ENCODE results near the gene IL12RB1. TPM values are rescaled to one million over a fixed set of nuclear protein-coding genes. Genes with fewer than 3 reads are reported as not detected.
"Not testable (repeated sequence)": the region's sequence is repeated elsewhere in the genome, so short reads cannot be mapped to it uniquely, and the experiment has no call there.

IL12RB1 gene
- total RNA-seq, 1 donor from 2014 or later = 0.72 TPM

DNA sequence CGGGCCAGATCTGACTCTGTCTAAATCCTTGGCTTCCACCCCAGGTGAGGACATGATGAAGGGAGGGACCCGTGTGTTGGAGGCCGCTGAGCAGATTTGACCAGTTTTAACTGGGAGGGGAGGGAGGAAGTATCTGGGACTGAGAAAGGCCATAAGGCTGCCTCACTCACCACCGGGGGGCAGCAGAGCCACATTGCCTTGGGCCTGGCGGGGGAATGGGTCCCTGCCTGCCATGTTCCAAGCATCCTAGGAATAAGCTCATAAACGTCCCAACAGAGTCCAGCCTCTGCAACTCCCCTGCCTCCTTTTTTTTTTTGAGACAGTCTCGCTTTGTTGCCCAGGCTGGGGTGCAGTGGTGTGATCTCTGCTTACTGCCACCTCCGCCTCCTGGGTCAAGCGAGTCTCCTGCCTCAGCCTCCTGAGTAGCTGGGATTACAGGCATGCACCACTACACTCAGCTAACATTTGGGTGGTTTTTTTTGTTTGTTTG, 26.3 kb upstream of the IL12RB1 start:
- DNase-seq (ENCODE audit: low spot score) = peak; percentile 88

DNA sequence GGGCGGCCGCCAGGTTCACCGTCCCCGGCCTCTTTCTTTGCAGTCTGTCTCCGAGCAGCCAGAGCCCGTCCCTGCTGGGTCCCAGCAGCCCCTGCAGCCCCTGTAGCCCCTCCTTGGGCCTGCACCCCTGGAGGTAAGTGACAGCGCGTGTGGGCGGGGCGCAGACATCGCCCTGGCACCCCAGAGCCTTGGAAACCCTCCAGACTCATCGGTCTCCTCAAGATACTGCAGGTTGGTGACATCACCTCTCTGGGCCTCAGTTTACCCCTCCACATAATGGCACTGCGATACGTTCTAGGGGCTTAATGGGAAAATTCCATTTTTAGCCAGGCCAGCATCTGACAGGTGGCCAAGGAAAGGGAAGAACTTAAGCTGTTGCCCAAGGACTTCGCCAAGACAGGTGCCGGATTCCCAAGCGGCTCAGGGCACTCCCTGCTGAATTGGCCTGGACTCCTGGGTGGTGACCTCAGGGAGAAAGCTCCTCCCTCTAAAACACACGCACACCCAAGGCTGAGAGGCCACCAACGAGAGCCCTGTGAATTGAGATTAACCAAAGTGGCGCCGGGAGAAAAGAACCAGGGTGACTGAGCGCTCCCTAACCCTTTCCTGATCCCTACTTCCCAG, 24.0 kb upstream of the IL12RB1 start:
- DNase-seq (ENCODE audit: low spot score) = no peak

DNA sequence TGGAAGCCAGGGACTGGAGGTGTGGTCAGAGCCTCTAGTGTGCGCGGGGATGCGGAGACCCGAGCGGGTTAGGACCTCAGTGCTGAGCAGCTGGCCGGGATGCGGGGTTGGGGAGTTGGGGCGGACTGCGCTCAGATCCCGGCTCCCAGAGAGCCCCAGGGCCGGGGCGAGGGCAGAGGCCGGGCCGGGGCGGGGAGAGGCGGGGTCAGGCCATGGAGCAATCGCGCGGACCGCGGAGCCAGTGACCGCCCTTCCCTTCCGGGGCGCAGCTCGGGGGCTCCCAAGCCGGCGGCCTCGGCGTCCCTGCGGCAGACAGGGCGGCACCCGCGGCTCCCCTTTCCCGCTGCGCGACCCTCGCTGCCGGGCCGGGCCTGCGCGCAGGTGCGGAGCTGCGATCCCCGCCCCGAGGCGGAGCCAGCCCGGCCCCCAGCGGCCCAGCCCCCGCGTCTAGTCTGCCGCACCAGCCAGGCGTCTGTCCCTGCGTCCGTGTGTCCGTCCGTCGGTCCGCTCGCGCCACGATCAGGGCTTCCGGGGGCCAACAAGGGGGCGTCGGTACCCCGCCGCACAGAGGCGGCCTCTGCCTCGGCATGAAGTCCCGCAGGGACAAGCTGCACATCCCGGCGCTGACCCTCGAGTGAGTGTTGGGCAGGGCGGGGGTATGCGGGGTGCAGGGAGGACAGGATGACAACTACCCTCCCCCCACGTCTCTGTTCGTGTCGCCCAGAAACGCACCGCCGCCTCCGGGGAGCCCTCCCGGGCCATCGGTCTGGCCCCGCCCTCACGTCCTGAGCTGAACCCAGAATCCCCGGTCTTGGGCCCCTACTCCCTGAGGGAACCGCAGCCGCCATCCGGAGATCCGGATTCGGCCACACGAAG, 23.2 kb upstream of the IL12RB1 start:
- peak; percentile 32 for DNase-seq (ENCODE audit: low spot score)

DNA sequence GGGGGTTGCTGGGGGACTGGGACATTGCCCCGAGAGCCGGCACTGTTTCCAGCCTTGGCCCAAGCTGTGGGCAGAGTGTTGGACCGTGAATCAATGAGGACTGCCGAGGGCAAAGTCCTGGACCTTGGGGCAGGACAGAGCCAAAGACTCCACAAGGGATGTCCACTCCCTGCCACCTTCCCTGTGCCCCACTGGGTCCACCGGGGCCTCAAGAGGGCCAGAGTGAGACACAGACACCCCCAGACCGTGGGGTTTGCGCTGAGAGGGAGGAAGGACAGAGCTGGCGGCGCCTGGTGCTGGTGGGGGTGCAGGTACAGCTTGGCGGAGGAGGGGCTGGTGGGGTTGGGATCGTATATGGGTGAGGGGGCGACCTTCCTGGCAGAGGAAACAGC, 22.6 kb upstream of the IL12RB1 start:
- no peak for DNase-seq (ENCODE audit: low spot score)

DNA sequence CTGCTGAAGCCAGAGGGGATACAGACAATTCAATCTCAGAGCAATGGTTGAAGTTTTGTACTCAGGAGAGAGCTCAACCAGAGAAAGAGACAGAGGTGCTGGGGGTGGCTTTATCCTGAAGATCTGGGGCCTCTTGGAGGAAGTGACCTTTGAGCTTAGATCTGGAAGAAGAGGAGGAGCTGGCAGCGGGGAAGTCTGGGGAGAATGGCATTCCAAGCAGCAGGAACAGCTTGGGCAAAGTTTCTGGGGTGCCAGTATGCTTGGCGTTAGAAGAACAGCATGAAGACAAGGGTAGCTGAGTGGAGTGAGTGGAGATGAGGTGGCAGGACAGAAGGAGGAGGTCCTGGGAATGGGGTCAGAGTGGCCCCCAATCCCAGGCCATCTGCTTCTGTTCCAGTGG, 22.2 kb upstream of the IL12RB1 start:
- no peak for DNase-seq (ENCODE audit: low spot score)

DNA sequence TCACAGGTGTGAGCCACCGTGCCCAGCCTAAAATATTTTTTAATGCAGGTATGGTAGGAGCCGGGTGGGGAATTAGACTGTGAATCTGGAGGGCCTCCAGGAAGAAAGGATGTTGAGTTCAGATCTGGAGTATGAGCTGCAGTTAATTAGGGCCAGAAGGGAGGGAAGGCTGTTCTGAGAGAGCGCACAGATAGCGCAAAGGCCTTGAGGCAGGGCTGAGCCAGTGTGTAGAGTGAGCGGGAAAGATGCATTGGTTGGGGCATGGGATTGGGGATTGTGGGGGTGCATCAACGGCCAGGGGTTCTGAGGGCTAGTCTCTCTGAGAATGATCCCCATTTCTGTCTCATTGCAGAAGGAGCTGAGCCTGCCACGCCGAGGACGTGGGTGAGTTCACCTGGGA, 20.5 kb upstream of the IL12RB1 start:
- DNase-seq (ENCODE audit: low spot score) = no peak

DNA sequence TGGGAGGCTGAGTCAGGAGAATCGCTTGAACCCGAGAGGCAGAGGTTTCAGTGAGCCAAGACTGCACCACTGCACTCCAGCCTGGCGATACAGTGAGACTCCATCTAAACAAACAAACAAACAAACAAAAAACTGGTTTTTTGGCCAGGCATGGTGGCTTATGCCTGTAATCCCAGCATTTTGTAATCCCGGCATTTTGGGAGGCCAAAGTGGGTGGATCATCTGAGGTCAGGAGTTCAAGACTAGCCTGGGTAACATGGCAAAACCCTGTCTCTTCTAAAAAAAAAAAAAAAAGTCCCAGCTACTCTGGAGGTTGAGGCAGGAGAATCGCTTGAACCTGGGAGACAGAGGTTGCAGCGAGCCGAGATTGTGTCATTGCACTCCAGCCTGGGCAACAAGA, 18.5 kb upstream of the IL12RB1 start:
- DNase-seq (ENCODE audit: low spot score) = not testable (repeated sequence)

DNA sequence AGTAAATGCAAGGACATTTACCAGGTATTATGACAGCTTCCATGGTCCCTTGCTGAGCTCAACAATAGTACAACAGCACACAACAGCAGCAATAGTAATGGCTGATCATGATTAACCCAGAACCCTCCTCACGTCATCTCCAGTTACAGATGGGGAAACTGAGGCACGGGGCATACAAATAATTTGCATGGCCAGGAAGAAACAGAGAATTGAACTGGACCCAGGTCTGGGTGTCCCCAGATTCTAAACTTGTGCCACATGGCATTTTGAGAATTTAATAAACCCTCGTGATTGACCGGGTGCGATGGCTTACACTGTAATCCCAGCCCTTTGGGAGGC, 18.0 kb upstream of the IL12RB1 start:
- DNase-seq (ENCODE audit: low spot score) = no peak

DNA sequence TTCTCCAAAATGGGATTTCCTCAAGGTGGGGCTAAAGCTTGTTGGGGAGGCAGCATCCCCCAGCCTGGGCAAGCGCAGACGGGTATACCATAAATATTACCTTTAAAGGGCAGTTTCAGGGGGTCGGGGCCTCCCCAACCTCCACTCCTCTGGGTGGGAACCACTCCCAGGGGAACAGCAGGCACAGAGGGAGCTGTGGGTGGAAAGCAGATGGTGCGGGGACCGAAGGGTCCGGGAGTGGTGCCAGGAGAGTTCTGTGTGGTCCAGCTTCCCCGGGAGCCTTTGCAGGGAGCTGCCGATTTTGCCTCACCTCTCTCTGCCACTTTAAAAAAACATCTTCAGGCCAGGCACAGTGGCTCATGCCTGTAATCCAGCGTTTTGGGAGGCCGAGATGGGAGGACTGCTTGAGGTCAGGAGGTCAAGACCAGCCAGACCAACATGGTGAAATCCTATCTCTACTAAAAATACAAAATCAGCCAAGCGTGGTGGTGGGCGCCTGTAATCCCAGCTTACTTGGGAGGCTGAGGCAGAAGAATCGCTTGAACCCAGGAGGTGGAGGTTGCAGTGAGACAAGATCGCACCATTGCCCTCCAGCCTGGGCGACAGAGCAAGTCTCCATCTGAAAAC, 16.3 kb upstream of the IL12RB1 start:
- DNase-seq (ENCODE audit: low spot score) = no peak

DNA sequence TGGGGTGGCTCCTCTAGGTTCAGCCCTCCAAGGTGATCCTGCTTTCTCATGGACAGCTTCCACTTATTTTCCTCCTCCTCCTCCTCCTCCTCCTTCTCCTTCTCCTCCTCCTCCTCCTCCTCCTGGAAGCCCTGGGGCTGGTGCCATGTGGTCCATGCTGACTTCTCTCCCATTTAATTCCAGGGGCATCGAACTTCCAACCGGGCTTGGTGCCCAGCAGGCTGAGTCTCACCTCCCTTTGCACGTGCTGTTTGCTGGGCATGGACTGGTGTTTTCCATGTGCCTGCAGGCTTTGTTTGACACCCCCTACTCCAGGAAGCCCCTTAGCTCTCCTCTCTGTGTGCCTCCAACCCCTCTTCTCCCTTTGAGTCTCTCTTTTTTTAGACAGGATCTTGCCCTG, 14.5 kb upstream of the IL12RB1 start:
- no peak for DNase-seq (ENCODE audit: low spot score)

DNA sequence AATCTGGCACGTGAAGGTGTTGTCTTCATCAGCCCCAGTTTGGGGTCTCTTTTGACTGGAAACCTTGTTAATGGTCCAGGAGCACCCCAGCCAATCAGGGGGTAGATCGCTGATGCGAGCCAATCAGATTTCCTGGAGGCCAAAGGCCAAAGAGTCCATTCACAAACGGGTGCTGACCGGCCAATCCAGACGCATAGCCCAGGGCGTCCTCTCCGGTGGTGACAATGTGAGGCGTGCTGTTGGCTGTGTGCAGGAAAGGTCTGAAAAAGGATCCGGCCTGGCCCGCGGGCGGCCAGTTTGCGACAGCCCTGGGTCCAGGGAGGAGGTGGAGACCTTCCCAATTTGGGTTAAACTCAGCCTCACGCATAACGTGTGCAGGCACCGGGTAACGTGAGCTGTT, 14.0 kb upstream of the IL12RB1 start:
- no peak for DNase-seq (ENCODE audit: low spot score)

DNA sequence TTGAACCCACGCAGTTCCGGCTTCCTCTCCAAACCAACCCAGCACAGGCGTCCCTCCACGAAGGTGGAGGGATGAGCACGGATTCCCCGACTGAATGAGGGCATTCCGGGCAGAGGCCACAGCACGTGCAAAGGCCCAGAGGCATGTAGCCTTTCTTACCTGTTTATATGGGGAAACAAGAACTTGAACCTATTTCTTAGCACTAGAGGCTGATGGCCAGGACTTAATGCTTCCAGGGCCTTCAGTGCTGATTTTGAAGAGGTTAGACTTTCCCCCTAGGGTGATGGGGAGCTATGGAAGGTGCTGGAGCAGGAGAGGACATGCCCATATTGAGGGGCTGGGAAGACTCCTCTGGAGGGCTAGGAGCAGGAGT, 12.9 kb upstream of the IL12RB1 start:
- no peak for DNase-seq (ENCODE audit: low spot score)

DNA sequence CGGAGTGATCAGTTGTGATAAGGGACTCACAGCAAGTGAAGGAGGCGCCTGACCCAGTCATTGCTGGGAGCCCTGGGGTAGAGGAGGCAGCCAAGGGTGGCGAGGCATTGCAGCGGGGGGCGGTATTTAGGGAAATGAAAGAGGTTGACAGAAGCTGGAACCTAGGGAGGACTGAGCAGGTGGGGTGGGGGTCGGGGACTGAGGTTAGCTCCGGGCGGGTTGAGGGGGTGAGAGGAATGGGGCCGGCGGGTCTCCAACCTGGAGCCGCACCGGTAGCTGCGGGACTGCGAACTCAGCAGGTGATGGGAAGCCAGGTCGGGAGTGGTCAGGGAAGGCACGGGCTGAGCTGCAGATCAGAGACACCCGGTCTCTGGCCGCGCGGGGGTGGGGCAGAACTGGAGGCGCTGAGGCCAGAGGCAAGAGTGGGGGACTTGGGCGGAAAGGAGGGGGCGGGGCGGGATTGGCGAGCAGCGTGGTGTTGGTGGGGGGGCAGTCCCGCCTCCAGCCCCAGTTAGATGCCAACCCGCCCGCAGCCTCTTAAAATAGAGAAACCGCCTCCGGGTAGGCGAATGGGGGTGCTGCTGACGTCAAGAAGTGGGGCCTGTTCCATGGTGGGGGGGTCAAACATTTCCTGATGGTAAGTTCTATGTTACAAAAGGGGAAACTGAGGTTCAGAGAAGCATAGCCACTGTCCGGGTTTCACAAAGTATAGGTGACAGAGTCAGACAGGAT, 12.3 kb upstream of the IL12RB1 start:
- no peak for DNase-seq (ENCODE audit: low spot score)

DNA sequence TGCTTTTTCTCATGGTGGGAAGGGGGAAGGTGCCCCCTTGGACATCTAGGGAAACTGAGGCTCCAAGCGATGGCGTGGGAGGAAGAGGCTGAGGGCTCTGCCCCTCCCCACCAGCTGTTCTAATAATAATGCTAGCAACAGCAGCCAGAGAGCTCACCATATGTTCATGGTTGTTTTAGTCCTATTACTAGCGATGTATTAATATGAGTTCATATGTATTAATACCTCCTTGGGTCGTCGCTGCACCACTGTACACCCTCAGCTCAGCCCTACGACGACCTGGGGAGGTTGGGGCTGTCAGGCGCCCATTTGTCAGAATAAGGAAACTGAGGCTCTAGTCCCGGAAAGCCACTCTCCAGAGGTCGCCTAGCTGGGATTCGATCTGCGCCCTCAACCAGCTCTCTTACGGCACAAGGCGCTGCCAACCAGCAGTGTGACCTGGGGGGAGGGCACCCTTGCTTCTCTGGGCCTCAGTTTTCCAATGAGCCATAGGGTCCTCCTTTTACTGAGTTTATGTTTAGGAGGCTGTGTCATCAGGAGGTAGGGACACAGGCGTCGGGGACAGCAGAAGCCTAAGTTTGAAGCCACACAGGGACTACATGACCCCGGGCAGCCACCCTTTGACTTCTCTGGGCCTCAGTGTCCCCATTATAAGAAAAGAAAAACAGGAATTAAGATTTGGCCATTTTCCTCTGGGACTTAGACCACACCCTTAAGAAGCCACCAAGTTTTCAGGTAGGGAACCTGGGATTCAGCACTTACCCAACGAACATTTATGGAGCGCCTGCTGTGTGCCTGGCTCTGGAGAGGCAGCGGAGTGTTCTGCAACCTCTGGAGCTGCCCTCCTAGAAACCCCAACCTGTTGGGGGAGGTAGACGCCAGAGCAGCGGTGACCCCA, 11.5 kb upstream of the IL12RB1 start:
- DNase-seq (ENCODE audit: low spot score) = no peak

DNA sequence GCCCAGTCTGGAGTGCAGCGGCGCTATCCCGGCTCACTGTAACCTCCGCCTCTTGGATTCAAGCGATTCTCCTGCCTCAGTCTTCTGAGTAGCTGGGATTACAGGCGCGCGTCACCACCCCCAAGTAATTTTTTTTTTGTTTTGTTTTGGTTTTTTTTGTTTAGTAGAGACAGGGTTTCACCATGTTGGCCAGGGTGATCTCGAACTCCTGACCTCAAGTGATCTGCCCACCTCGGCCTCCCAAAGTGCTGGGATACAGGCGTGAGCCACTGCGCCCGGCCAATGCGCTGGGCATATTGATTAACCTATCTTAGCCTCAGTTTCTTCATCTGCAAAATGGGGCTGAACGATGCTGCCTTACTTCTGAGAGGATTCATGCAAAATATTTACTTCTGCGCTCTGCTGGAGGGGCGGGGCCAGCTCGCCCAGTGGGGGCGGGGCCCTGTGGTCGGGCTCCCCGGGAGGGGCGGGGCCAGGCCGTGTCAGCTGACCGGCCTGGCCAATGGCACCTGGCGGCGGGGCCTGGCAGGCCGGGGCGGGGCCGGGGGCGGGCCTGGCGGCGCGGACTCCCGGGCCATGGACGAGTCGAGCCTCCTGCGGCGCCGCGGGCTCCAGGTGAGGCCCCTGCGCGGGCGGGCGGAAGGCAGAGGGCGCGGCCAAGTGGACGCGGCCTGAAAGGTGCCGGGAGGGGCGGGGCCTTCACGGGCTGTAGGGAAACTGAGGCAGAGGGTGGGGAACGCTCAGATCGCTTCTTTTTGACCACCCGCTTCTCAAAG, 10.7 kb upstream of the IL12RB1 start, which contains the start of gene MAST3:
Gene MAST3 (plus strand): TSS at position 562 of the 776 bp plus-strand sequence. CDS start 15 bp downstream, at position 577.
- peak; percentile 32 for DNase-seq (ENCODE audit: low spot score)

DNA sequence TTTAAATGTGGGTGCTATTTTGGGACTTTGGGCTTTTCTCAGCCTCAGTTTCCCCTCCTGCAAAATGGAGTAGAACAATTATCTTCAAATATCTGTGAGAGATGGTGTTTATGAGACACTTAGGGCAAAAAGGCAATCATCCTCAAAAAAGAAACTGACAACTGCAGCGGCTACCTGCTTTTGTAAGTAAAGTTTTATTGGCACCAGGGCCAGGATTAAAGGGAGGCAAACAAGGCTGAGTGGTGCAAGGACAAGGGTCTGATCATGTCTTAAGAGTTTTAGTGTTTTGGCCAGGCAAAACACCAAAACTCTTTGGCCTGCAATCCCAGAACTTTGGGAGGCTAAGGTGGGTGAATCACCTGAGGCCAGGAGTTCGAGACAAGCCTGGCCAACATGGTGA, 9.5 kb upstream of the IL12RB1 start:
- DNase-seq (ENCODE audit: low spot score) = no peak

DNA sequence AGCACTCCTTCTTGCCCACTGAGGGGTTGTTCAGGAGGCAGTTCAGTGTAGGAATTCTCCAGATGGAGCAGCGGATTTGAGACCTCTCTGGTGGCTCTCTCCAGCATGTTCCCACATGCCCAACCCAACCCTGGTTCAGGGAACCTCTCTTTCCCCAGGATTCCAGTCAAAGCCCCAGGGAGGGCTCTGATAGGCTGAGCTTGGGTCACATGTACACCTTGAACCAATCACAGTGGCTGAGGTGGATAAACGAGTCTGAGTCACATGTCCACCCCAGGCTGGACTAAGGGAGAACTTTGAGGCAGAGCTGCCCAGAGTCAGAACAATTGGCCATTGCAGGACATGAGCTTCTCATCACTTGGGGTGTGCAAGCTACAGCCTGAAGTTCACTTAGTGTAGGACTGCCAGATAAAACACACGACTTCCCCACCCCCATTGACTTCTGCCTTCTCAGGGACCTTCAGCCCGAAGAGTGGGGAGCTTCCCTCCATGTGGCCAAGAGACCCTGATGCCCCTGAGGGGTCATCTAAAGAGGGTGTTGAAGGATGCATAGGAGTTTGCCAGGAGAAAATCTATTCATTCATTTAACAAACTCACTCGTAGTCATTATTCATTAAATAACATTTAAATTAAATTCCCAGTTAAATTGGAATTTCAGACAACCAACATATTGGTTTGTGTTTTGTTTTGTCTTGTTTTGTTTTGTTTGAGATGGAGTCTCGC, 6.9 kb upstream of the IL12RB1 start:
- no peak for DNase-seq (ENCODE audit: low spot score)

DNA sequence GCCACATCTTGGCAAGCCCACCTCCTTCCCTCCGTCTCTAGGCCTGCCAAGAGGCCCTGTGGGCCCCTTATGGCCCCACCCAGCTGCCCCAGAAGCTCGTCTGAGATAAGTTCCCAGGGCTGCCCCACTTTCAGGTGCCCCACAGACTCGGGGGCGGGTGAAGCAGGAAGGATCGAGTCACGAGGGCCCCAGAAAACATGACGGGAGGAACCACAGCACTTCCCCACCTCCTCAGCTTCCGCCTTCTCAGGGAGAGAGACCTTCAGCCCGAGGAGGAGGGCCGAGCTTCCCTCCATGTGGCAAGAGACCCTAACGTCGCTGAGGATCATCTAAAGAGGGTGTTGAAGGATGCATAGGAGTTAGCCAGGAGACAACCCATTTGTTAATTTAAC, 4.5 kb upstream of the IL12RB1 start:
- peak; percentile 32 for DNase-seq (ENCODE audit: low spot score)

DNA sequence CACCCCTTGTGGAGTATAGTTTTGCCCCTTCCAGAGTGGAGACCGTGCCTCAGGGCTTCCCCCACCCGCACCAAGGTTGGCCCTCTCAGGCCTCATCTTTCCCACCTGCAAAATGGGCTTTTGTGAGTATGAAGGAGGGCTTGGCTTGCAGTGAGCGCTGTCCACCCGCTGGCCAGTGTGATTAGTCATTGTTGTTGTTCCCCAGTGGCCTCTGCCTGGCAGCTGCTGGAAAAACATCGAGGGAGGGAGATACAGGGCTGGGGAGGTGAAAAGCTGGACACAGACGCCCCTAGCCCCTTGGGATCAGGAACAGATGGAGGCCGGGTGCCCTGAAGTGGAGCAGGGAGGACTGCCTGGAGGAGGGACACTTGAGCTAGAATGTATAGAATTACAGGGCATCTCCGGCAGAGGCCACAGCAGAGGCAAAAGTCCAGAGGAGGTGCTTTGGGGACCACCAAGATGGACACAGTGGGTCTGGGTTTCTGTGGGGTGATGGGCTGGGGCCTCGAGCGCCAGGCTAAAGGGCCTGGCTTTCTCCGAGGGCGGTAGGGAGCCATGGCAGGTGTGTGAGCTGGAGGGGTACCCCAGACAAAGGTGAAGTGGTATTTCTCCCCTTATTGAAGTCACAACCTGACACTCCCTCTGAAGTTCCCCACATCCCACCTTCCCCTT, 3.9 kb upstream of the IL12RB1 start:
- DNase-seq (ENCODE audit: low spot score) = no peak
